Hematopoietic multipotent progenitor cell treated with erythropoietin and hydrocortisone succinate and interleukin-3 and kit ligand, for 8 days (in vitro differentiated cells): Measurements from ENCODE around the gene GRIP2.

Experiments
- DNase-seq: peaks from one replicate; pipeline ENCODE4 v3.0.0-alpha.2; 2015

GRIP2 gene

DNA sequence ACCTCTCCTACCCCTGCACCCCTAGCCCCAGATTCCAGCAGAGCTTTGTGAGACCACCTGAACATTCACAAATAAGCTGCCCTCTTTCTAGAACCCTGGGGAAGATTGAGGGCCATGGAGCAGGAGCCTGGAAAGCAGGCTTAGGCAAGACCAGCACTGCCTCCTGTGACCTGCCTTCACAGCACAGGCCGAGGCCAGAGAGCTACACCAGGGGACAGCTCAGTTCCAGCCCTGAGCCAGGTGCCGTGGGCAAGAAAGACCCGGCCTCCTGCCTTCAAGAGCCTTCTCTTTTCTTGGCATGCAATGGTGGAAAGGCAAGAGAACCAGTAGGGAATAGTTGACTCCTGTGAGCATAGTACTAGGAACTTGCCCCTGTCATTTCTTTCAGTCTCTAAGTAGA is 89.6 kb downstream of the GRIP2 start:
- no peak for DNase-seq

DNA sequence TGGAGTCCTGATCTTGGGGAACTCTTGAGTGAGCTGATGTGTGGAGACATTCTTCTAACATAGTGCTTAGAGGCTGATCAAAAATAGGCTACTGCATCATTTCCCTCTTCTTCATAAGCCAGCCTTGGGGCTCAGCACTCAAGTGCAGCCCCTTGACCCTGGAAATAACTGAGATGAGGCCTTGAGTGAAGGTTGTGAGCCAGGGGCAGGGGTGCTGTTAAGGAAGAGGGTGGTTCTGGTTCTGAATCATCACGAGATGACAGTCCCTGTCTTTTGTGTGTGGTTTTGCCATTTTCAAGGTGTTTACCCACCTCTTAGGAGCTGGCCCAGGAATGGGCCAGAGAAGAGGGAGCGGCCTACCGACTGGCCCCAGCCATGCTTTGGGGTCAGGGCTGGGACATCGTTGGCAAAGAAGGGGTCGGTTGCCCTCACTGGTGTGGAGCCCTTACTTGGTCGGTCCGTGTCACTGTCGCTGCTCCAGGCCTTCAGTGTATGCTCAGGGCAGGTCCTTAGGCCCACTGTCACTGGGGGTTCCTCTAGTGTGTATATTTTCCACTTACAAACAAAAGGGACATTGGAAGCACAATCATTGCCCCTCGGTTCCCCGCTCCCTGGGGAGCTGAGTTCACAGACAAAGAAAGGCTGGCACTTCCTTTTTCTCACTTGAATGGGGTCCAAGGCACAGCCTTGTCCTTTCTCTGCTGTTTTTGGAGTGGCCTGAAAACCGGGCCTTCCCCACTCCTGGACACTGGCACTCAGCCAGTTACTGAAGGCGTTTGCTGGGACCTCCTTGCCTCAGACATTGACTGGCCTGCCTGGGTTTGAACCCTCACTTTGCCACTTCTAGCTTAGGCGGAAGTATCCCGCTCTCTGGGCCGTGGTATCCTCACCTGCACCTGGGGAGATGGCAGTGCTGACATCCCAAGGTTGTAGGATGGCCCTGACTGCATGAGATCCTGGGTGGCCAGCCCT is 91.1 kb downstream of the GRIP2 start:
- no peak for DNase-seq

DNA sequence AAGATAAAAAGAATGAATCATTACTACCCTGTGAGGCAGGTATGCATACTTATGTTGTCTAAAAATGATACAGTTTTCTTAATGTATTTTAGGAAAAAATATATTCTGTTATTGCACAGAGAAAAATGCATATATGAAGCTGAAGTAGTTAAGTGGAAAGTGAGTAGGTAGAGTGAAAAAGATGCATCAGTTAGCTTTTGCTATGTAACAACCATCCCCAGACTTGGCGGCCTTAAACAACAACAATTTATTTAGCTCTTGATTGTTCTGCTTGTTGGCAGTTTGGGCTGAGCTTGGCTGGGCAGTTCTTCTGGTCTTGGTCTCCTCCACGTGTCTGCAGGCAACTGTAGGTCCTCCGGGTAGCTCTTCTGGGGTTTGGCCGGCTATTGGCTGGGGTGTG is 92.1 kb downstream of the GRIP2 start:
- no peak for DNase-seq

DNA sequence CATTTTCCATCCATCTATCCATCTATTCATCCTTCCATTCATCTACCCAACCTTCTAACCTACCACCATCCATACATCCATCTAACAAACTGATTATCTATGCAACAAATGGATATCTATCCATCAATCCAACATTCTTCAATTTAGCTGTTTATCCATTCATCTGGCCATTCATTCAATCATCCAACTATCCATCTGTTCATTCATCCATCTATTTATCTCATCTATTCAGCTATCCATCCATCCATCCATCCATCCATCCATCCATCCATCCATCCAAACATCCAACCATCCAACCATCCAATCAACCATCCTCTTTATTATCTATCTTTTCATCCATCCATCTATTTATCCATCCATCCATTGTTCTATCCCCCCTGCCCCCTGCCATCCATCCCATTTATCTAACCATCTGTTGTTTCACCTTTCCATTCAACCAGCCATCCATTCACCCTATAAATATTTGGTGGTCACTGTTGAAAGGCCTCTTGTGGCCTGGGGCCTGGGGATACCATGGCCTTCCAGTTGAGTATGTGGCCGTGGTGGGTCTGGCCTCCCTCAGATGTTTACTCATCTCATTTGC is 93.1 kb downstream of the GRIP2 start:
- no peak for DNase-seq

DNA sequence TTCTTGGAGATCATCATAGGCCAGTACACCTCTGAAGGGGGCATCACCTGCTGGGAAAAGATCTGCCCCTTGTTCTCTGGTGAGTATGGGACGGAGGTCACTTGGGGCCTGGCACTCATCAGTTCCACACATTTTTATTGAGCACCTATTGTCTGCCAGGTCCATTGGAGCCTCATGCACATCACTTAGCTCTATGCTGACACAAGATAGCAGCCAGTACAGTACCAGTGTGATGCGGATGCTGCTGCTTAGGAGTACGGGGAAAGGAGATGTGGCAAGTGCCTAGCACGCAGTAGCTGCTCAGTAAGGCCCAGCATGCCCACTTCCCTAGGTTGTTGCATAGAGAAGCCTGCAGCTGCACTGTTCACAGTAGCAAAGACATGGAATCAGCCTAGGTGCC is 94.4 kb downstream of the GRIP2 start:
- DNase-seq: no peak

DNA sequence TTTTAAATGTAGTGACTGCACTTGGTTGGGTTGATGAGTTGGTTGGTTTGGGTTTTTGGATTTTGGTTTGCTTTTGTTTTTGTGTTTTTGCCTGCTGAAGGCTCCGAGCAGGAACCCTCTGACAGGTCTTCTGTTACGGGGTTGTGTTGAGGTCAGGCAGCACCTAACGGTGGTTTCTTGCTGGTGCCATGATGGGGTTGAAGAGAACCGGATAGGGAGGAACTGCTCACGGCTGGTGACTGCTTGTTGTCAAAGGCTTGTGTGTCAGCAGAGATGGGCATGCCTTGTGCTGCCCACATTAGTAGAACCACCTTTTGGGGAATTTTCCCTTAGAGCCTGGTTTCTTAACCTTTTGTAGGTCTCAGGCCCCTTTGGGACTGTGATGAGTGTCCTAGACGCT is 95.8 kb downstream of the GRIP2 start:
- no peak for DNase-seq

DNA sequence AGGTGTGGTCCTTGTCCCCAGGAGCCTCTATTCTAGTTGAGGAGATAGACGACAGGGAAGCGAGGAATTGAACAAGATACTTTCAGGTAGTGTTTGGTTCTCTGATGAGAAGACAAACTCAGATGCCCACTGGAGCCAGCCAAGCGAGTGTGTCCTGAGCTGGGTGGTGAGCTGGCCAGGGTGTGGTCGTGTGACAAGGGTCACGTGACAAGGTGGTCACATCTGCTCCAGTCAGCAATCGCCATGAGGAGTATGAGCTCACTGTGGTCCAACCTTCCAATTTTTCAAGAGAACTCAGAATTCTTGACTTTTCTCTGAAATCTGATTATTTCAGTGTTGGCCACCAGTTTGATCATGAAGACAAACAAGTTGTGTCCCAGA is 98.2 kb downstream of the GRIP2 start:
- no peak for DNase-seq

DNA sequence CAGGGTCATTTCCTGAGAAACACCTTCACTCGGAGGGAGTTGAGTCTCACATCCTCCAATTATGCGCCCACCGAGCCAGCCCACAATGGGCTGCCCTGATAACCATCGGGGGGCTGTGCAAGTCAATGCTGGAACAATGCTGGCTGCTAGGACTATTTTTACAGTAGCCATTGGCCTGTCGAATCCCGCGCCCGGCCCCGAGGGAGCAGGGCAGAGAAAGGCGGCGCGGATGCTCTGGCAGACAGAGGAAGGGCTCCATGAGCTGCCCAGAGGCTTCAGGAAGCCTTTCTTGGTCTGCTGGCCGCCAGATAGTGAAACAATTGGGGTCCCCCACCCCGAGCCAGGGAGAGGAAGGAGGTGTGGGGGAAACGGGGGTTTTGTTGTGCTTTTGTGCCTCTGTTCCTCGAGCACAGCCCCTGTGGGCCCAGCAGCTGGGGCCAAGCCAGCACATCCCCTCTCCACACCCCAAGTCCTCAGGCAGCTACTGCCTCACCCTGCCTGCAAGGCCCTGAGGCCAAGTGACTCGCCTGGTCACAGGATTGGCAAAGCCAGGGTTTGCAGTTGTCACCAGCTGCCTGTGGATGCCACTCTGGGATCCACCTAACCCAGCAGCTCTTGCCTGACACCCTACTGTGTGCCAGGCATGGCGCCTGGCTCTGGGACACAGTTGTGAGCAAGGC is 98.8 kb downstream of the GRIP2 start:
- DNase-seq: no peak

DNA sequence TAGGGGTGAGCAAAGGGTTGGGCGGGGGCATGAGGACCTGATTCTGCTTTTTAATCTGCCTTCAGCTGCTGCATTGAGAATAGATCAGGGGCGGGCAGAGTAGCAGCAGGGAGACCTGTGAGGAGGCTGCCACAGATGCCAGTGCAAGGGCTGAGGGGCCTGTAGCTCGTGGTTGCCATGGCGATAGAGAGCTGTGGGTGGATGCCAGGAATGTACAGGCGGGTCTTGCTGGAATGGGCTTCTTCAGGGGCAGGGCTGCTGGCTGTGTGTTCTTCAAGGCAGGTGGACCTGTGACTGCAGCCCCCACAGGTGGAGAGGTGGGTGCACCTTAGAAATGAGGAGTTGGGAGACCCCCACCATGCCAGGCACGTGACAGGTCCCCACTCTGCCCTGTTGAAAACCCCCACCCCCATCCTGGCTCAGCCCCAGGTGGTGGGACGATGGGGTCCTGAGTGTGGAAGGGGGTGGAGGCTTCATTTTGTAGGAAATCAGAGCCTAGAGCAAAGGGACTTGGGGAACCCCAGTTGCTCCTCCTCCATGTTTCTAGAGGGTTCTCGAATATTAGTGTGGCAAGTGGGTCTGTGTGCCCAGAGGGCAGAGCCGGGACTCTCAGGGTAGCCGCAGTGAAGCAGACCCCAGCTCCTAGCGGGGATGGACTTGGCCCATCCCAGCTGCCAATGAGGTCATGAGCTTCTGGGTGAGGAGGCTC is 99.5 kb downstream of the GRIP2 start:
- peak; percentile 24 for DNase-seq

DNA sequence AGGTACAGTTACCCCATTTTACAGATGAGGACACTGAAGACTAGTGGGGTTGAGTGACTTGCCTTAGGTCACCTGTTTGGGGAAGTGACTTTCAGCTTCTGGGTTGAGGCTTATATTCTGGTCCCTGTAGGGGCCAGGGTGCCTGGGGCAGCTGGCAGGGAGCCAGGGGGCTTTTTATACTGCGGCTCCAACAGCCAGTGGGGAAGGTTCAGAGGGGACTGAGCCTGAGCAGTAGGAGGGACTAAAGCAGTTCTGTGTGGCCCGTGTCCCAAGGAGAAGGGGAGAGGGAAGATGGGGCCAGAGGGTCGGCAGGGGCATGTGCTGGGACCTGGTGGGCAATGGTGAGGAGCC is 100.0 kb downstream of the GRIP2 start:
- no peak for DNase-seq

DNA sequence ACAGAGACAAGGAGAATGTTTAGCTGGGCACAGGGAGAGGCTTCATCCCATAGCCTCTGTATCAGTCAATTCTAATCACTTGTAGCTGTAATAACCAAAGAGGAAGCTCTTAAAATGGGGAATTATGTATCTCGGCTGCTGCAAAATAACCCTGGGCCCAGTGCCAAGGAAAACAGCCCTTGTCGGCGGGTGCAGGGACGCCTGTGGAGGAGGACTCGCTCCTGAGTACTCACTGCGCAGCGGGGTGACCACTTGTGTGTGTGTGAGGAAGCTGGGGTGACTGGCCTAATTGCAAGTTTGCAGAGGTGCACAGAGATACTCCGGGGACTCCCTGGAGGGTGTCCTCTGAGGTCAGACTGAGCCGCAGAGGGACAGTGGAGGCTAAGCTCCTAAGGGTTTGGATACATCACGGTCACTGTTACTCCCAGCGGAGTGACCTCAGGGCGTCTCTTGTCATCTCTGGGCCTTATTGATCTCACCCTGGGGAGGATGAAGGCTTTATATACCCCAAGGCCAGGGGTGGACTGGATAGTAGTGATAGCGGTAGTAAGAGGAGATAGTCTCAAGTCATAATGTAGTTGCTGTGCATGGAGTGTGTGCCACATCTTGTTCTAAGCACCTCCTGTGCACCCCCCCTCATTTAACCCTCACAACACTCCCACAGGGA is 100.5 kb downstream of the GRIP2 start:
- peak; percentile 74 for DNase-seq
